ENCODE results near the gene LRRFIP2.

DNA sequence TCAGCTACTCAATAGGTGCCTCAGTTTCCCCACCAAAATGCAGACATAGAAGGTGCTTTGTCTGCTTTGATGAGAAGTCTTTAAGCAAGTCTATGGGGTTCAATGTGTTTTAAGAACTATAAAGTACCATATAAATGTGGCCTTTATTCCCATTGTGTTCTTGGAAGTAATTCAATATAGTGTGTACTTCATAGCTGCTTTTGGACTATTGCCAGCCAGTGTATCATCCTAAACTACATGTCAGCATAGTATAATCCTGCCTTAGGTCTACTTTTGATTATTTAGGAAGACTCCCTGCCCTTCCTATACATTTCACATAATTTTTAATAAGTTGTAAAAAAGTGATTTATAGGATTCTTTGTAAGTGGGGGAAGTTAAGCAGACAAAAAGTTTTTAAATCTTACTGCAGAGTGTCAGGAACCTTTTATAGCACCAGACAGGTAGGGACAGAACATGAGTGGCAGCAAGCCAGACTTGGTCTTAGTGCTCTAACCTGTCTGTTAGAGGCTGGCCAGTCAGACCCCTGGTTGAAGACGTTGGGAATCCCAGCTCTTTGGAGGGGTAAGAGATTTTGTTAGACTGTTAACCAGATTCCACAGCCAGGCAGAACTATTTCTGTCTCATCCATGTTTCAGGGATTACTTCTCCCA, 132.7 kb downstream of the LRRFIP2 start:
- TF ChIP-seq EZH2phosphoT487 (IDR thresholded peaks at IDR 0.05; ENCODE audit: insufficient read depth, low read depth) (no peak), EZH2 (IDR thresholded peaks at IDR 0.05; ENCODE audit: insufficient read depth, poor library complexity, severe bottlenecking) (no peak)

All from GM23248 (cell line).